ENCODE results near the gene IGFLR1. TPM values are rescaled to one million over a fixed set of nuclear protein-coding genes. Genes with fewer than 3 reads are reported as not detected.

IGFLR1 gene
- total and polyA plus RNA-seq, 9 of the 15 experiments (the other 6 are each of a cell fraction or from before 2014, with no cell fraction given) = 1.0 to 14.3 (median 4.6) TPM

DNA sequence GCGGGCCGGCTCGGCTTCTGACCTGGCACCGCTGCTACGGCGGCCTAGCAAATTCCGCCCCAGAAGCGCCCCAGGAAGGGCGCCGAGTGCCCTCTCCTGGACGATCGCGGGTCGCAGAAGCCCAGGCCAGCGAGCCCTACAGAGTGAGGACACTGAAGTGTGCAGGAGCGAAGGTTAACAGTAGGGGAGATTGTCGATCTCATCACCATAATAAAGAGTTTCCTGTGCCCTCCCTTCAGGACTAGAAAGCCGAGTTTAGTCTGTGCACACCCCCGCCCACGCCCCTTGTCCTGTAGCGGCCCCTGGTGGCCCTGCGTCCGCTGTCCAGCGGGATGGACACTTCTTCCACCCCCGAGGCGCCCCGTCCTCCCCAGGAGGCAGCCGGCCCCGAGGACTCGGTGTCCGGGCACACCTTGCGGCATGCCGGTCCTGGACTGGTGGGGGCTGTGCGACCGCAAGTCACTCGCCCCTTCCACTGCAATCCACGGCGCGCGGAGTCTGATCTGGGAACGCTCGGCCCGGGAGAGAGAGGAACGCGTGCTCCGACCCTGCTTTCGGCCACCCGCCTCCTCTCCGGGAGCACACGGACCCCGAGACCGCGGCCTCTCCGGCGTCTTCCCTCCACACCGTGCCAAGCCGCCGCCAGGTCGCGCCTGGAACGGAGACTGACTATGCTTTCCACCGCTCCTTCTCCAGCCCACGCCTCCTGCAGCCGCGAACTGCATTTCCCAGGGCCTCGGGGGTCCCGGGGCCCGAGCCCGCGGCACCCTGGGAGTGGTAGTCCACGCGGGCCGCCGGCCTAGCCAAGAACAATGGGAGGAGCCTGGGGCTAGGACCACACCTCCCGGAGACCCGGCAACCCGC, 25.2 kb downstream of the IGFLR1 start (continued):
- TF ChIP-seq ZFP1 (CRISPR knock-in tag; IDR thresholded peaks at IDR 0.05) = no peak
- TF ChIP-seq U2AF2 (optimal IDR thresholded peaks at IDR 0.05; ENCODE audit: low read depth, low read length) = no peak
- peak; percentile 86 for TF ChIP-seq LCOR (CRISPR knock-in tag; IDR thresholded peaks at IDR 0.05)
- no peak for TF ChIP-seq CEBPB (tag; IDR thresholded peaks at IDR 0.05)
- TF ChIP-seq HDAC6 (IDR thresholded peaks at IDR 0.05; ENCODE audit: low read depth, low read length) = no peak
- no peak for TF ChIP-seq POLR2AphosphoS5 (IDR thresholded peaks at IDR 0.05; ENCODE audit: control insufficient read depth, insufficient read depth, low read depth, low read length)
- TF ChIP-seq, protein P1, sequence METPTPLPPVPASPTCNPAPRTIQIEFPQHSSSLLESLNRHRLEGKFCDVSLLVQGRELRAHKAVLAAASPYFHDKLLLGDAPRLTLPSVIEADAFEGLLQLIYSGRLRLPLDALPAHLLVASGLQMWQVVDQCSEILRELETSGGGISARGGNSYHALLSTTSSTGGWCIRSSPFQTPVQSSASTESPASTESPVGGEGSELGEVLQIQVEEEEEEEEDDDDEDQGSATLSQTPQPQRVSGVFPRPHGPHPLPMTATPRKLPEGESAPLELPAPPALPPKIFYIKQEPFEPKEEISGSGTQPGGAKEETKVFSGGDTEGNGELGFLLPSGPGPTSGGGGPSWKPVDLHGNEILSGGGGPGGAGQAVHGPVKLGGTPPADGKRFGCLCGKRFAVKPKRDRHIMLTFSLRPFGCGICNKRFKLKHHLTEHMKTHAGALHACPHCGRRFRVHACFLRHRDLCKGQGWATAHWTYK (CRISPR knock-in tag; IDR thresholded peaks at IDR 0.05) = peak; percentile 79; the same call in 1 of the 2 replicates
- TF ChIP-seq, protein P2, sequence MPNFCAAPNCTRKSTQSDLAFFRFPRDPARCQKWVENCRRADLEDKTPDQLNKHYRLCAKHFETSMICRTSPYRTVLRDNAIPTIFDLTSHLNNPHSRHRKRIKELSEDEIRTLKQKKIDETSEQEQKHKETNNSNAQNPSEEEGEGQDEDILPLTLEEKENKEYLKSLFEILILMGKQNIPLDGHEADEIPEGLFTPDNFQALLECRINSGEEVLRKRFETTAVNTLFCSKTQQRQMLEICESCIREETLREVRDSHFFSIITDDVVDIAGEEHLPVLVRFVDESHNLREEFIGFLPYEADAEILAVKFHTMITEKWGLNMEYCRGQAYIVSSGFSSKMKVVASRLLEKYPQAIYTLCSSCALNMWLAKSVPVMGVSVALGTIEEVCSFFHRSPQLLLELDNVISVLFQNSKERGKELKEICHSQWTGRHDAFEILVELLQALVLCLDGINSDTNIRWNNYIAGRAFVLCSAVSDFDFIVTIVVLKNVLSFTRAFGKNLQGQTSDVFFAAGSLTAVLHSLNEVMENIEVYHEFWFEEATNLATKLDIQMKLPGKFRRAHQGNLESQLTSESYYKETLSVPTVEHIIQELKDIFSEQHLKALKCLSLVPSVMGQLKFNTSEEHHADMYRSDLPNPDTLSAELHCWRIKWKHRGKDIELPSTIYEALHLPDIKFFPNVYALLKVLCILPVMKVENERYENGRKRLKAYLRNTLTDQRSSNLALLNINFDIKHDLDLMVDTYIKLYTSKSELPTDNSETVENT (CRISPR knock-in tag; IDR thresholded peaks at IDR 0.05) = 0 out of 2 replicates have a peak, but pooled peaks have one; percentile 11
- no peak for TF ChIP-seq PCBP2 (IDR thresholded peaks at IDR 0.05; ENCODE audit: low read depth, low read length, poor library complexity, severe bottlenecking)
- peak; percentile 75; the same call in 1 of the 2 replicates for TF ChIP-seq XRCC5 (IDR thresholded peaks at IDR 0.05; ENCODE audit: low read depth, low read length)
- TF ChIP-seq CHD4 (IDR thresholded peaks at IDR 0.05; ENCODE audit: insufficient read depth, insufficient replicate concordance, low read depth, low read length, poor library complexity, severe bottlenecking) = peak; percentile 45
- TF ChIP-seq FOS (IDR thresholded peaks at IDR 0.05; ENCODE audit: extremely low read depth, insufficient read length) = no peak
- TF ChIP-seq TEAD1 (CRISPR knock-in tag; IDR thresholded peaks at IDR 0.05) = peak; percentile 11 to 59; a peak in 2 of 4 replicates
- no peak for TF ChIP-seq HDGF (IDR thresholded peaks at IDR 0.05)
- no peak for TF ChIP-seq NCOA4 (IDR thresholded peaks at IDR 0.05; ENCODE audit: partially characterized antibody)
- TF ChIP-seq NFATC3 (IDR thresholded peaks at IDR 0.05) = no peak
- TF ChIP-seq, protein P3, sequence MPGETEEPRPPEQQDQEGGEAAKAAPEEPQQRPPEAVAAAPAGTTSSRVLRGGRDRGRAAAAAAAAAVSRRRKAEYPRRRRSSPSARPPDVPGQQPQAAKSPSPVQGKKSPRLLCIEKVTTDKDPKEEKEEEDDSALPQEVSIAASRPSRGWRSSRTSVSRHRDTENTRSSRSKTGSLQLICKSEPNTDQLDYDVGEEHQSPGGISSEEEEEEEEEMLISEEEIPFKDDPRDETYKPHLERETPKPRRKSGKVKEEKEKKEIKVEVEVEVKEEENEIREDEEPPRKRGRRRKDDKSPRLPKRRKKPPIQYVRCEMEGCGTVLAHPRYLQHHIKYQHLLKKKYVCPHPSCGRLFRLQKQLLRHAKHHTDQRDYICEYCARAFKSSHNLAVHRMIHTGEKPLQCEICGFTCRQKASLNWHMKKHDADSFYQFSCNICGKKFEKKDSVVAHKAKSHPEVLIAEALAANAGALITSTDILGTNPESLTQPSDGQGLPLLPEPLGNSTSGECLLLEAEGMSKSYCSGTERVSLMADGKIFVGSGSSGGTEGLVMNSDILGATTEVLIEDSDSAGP (CRISPR knock-in tag; IDR thresholded peaks at IDR 0.05) = peak; percentile 23; the same call in 1 of the 2 replicates
- TF ChIP-seq CBX1 (IDR thresholded peaks at IDR 0.05; ENCODE audit: low read depth) = no peak; the same call in 1 of the 2 replicates
- TF ChIP-seq NEUROD1 (IDR thresholded peaks at IDR 0.05; ENCODE audit: borderline replicate concordance, low read depth, low read length, partially characterized antibody) = peak; percentile 11
- TF ChIP-seq ZNF57 (CRISPR knock-in tag; IDR thresholded peaks at IDR 0.05) = no peak
